ENCODE results near the gene ANKRD23.

GRCh38 chr2:96859099-96859649, 15.4 kb upstream of the ANKRD23 start:
- no peak for TF ChIP-seq RAD21 (IDR thresholded peaks at IDR 0.05; ENCODE audit: low read depth)
- no peak for TF ChIP-seq CEBPB (IDR thresholded peaks at IDR 0.05)
- TF ChIP-seq TCF12 (IDR thresholded peaks at IDR 0.05; ENCODE audit: low read depth): no peak
- no peak for TF ChIP-seq FOXM1 (IDR thresholded peaks at IDR 0.05; ENCODE audit: borderline replicate concordance, low read depth)
- TF ChIP-seq REST (IDR thresholded peaks at IDR 0.05; ENCODE audit: low read depth): no peak
- 0 out of 2 replicates have a peak, but pooled peaks have one; percentile 14 for TF ChIP-seq NFIC (IDR thresholded peaks at IDR 0.05)
- TF ChIP-seq TAF1 (IDR thresholded peaks at IDR 0.05; ENCODE audit: low read depth): no peak
- TF ChIP-seq TEAD4 (IDR thresholded peaks at IDR 0.05): no peak
- no peak for TF ChIP-seq EP300 (IDR thresholded peaks at IDR 0.05; ENCODE audit: borderline replicate concordance)
- TF ChIP-seq YY1 (IDR thresholded peaks at IDR 0.05; ENCODE audit: low read depth): no peak
- no peak for TF ChIP-seq CREB1 (IDR thresholded peaks at IDR 0.05; ENCODE audit: low read depth)
- no peak for TF ChIP-seq EGR1 (IDR thresholded peaks at IDR 0.05)
- TF ChIP-seq MAX (IDR thresholded peaks at IDR 0.05): no peak
